Stimulated activated CD8-positive, alpha-beta memory T cell treated with anti-CD3 and anti-CD28 coated beads, Interleukin-12 subunit alpha, Interleukin-12 subunit beta, amount 100 ng/mL, for 1 hour (primary cell): ENCODE results near the gene PCDHA4.

ENCODE experiments used
- DNase-seq: peaks from one replicate; pipeline ENCODE4 v3.0.0-alpha.2; 2020; ENCODE audit warnings: low read depth

PCDHA4 gene

DNA sequence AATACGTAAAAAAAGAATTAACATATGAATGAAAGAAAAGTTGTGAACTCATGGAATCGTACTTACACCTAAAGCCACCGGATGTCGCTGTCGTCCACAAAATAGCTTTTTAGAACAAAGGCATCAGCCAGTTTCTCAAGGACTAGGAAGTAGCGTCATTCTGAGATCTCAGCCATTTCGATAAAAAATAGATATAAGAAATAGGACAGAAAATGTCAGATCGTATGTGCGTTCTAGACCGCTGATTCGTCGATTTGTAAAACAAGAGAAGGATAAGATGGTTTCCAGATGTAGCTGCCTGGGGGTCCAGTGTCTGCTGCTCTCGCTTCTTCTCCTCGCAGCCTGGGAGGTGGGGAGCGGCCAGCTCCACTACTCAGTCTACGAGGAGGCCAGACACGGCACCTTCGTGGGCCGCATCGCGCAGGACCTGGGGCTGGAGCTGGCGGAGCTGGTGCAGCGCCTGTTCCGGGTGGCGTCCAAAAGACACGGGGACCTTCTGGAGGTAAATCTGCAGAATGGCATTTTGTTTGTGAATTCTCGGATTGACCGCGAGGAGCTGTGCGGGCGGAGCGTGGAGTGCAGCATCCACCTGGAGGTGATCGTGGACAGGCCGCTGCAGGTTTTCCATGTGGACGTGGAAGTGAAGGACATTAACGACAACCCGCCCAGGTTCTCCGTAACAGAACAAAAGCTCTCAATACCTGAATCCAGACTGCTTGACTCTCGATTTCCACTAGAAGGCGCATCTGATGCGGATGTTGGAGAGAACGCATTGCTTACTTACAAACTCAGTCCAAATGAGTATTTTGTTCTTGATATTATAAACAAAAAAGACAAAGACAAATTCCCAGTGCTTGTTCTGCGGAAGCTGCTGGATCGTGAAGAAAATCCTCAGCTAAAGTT is 49.2 kb downstream of the PCDHA4 start, which contains the start of gene PCDHA10:
Gene PCDHA10 (plus strand): TSS at position 126 of the 903 bp plus-strand sequence. CDS start 152 bp downstream, at position 278.
- no peak for DNase-seq

- DNase-seq, result no peak
Observed at GRCh38 chr5:140857177-140857986, 50.5 kb downstream of the PCDHA4 start.

DNA sequence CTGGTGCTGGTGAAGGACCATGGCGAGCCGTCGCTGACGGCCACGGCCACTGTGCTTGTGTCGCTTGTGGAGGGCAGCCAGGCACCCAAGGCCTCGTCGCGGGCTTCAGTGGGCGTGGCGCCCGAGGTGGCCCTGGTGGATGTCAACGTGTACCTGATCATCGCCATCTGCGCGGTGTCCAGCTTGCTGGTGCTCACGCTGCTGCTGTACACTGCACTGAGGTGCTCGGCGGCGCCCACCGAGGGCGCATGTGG is 51.0 kb downstream of the PCDHA4 start:
- no peak for DNase-seq

DNA sequence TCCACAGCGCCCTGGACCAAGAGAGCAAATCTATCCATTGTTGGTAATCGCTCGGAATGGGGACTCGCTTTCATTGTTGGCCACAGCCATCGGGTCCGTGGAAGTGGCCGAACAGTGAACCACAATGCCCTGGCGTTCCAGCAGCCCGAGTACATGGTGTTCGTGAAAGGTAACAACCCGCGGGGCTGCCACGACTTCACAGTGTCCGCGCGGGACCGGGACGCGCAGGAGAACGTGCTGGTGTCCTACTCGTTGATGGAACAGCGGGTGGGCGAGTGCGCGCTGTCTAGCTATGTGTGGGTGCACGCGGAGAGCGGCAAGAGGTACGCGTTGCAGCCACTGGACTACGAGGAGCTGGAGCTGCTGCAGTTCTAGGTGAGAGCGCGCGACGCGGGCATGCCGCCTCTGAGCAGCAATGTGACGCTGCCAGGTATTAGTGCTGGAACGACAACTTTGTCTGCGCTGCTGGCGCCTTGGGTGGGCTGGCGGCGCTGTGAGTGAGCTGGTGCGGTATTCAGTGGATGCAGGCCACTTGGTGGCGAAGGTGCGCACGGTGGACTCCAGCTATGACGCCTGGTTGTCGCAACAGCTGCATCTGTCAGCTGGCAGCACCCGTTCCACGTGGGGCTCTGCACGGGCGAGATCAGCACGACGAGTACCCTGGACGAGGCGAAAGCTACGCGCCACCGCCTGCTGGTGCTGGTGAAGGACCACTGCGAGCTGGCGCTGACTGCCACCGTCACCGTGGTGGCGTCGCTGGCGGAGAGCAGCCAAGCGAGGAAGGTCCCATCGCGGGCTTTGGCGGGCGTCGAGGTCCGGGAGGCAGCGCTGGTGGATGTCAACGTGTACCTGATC is 55.8 kb downstream of the PCDHA4 start:
- no peak for DNase-seq
